GM18907 (cell line): ENCODE measurements around the gene ZSWIM5.
"Not testable (repeated sequence)": the region's sequence is repeated elsewhere in the genome, so short reads cannot be mapped to it uniquely, and the experiment has no call there.

Experiments used
- ATAC-seq: cut with Tn5 transposase; IDR thresholded peaks from one replicate; pipeline ENCODE4 v1.9.1; 2021; ENCODE audit warnings: mild to moderate bottlenecking, moderate library complexity; ENCODE audit not compliant: unreplicated experiment

The ZSWIM5 gene

DNA sequence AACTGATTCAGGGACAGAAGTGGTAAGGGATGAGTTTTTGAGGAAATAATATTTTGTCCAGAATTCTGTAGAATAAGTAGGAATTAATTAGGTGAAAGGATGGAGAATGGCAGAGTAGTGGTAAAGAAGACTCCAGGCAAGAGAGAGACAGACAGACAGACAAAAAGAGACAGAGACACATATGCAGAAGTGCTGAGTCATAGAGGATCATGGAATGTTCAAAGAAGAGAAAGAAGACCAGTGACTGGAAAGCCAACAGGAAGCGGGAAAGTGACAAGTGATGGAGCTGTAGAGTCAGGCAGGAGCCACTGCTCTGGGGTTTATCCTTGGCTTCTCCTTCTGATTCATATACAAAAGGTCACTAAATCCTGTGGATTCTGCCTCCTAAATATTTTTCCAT, 108.5 kb downstream of the ZSWIM5 start:
- ATAC-seq: no peak

DNA sequence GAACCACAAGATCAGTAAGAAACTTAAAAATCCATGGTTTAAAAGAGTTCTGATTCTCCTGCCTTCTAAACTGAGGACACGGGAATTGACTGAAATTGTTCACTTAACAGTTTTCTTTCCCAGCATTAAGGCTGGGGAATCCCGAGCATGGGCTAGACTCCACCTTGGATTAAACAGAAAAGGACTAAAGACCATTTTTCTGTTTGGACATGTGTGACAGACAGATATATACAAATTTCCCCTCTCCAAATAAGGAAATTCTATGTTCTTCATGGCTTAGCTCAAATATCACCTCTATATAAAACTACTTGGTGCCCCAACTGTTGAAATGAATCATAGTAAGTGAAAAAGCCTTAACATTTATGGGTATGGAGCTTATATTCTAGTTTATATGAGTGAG, 109.3 kb downstream of the ZSWIM5 start:
- no peak for ATAC-seq

DNA sequence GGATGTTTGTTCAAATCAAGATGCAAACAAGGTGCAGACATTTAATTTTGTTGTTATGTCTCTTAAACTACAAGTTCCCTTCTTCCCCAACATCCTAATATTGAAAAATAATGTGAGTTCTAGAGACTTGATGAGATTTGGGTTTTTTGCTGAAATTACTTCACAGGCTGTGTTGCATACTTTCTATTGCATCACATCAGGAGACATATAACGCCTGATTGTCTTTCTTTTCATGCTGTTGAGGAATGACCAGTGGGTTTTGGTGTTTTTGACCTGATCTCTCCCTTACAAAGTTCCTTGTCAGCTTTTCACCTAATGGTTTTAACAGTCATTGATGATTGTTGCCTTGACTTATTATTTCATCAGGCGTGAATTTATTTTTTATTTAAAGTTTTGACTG, 111.0 kb downstream of the ZSWIM5 start:
- no peak for ATAC-seq

DNA sequence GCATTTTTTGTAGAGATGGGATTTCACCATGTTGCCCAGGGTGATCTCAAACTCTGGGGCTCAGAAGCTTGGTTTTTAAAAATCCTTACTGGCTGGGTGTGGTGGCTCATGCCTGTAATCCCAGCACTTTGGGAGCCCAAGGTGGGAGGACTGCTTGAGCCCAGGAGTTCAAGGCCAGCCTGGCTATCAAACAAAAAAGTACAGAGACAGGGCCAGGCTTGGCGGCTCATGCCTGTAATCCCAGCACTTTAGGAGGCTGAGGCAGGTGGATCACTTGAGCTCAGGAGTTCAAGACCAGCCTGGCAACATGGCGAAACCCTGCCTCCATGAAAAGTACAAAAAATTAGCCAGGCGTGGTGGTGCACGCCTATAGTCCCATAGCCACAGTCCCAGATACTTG, 112.0 kb downstream of the ZSWIM5 start:
- ATAC-seq: not testable (repeated sequence)

DNA sequence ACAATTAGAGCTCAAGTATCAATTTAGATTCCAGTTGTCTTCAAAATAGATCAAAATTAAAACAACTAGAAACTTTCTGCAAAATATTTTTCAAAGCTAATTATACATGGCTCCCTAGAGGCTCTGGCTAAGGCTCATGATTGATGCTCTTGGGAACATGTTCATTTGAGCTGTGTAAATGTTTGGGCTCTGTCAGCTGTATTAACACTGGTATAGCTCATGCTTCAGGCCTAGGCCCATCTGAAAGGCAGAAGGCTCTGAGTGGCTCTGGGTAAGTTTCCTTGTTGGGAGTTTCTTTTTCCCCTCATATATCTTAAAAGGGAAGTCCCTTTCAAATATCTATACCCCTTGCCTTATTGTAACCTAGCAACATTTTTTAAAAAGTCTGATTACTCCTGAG, 113.1 kb downstream of the ZSWIM5 start:
- no peak for ATAC-seq

DNA sequence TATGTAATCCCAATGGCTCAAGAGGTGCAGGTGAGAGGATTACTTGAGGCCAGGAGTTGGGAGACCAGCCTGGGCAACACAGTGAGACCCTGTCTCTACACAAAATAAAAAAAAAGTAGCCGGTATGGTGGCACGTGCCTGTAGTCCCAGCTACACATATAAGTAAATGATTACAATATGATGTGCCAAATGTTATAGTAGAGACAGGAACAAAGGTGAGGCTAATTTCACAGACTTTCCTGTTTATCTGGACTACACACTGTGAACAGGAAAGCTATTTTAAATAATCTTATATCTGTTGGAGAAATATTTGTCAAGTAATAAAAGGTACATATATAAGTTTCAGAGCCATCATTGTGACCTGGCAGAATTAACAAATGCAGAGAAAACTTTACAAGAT, 116.7 kb downstream of the ZSWIM5 start:
- ATAC-seq: no peak

DNA sequence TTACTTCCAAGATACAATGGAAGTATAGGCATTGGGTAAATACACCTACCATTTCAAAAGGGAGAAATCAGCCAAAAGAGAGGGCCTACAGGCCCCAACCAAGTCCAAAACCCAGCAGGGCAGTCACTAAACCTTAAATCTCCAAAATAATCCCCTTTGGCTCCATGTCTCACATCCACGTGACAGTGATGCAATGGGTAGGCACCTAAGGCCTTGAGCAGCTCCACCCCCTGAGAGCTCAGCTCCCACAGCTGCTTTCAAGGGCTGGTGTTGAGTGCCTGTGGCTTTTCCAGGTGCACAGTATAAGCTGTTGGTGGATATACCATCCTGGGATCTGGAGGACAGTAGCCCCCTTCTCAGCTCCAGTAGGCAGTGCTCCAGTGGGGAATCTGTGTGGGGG, 121.8 kb downstream of the ZSWIM5 start:
- no peak for ATAC-seq

DNA sequence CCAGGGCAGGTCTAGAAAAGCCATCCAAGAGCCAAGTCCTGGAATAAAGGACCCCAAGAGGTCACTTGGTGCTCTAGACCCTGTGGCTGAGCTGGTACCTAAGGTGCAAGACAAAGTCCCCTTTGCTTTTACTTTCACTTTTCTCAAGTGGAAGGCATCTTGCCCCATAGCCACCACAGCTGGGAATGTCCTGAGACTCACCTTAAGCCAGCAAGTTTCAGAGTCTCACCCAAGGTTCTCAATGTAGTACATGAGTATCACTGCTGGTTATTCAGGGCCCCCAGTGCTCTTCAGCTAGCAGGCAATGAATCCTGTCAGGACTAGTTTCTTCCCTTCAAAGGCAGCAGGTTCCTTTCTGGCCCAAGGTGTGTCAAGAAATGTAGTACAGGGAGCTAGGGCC, 126.9 kb downstream of the ZSWIM5 start:
- no peak for ATAC-seq

DNA sequence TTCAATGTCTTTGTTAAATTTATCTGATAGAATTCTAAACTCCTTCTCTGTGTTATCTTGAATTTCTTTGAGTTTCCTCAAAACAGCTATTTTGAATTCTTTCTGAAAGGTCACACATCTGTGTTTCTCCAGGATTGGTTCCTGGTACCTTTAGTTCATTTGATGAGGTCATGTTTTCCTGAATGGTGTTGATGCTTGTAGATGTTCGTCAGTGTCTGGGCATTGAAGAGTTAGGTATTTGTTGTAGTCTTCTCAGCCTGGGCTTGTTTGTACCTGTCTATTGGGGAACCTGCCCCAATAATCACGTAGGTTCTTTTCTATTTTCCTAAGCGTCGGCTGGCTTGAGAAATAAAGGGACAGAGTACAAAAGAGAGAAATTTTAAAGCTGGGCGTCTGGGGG, 129.4 kb downstream of the ZSWIM5 start:
- ATAC-seq: not testable (repeated sequence)

DNA sequence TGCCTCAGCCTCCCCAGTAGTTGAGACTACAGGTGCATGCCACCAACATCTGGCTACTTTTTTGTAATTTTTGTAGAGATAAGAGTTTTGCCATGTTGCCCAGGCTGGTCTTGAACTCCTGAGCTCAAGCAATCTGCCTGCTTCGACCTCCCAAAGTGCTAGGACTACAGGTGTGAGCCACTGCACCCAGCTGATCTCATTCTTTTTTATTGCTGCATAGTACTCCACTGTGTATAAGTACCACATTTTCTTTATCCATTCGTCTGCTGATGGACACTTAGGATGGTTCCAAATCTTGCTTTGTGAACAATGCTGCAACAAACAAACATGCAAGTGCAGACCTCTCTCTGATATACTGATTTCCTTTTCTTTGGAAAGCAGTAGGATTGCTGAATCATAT, 134.8 kb downstream of the ZSWIM5 start:
- no peak for ATAC-seq

DNA sequence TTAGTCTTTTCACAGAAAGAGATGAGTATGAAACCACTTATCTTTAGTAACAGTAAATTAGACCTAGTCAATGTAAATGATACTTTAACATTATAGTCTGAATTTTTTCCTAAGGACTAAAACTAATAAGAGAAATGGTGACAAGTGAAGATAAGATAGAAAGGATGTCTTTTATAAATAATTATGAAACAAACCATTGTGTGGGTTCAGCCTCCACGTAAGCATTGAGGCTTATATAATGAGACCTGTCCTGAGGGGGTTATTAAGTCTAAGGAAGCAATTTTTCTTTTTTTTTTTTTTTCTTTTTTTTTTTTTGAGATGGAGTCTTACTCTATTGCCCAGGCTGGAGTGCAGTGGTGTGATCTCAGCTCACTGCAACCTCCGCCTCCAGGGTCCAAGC, 138.6 kb downstream of the ZSWIM5 start:
- no peak for ATAC-seq

DNA sequence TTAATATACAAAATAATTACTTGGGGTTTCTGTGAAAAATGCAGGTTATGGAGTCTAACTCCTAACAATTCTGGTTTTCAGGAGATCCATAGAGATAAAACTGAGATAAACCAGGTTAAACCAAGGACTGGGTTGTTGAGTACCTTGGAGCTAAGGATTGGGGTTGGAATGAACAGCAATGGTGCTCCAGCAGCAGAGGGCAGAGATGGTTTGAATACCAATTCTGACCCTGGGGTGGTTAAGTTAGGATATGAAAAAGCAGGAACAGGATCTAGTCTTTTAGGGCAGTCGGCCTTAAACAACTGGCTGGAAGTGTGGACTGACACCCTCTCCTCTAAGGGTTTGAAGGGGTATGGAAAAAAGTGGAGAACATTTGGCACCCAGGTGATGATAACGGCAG, 141.3 kb downstream of the ZSWIM5 start:
- no peak for ATAC-seq

DNA sequence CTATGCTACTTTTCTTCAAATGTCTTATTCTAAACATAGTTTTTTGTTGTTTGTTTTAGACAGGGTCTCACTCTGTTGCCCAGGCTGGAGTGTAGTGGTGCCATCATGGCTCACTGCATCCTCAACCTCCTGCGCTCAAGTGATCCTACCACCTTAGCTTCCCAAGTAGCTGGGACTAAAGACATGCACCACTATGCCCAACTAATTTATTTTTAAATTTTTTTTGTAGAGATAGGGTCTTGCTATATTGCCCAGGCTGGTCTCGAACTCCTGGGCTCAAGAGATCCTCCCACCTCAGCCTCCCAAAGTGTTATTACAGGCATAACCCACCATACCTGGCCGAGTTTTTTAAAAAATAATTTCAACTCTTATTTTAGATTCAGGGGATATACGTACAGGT, 143.9 kb downstream of the ZSWIM5 start:
- not testable (repeated sequence) for ATAC-seq

DNA sequence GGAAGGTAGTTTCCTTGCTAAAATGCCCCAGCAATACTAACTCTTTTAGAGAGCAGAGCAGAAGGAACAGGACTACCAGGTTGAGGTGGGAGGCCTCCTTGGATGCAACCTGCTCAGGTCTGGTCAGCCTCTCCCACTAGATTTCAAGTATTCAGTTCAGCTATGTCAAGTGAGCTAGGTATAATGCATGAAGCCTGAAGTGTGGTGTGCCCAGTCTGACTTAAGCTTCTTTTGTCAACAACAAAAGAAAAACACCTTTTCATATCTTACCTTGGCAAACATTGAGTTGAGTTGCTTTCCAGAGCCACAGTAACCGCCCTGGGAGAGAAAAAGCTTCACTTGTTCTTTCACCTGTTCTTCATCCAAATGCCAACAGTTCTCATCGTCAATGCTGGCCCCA, 146.6 kb downstream of the ZSWIM5 start:
- no peak for ATAC-seq

DNA sequence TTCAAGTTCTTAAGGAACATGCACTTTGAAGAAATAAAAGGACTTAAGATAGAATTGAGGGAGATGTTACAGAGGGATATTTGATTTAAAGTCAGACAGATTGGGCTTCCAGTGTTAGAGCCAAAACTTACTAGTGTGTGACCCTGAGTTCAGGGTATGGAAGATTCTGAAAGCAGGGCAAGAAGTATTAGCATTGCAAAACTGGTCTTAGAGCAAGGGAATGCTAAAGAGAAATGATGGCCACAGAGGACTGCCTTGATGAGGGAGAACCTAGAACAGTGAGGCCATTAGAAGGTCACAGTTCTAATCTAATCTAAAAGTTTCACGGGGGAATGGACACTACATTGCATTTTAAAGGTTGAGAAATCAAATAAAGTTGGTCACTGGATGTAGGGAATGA, 148.9 kb downstream of the ZSWIM5 start:
- ATAC-seq: no peak

DNA sequence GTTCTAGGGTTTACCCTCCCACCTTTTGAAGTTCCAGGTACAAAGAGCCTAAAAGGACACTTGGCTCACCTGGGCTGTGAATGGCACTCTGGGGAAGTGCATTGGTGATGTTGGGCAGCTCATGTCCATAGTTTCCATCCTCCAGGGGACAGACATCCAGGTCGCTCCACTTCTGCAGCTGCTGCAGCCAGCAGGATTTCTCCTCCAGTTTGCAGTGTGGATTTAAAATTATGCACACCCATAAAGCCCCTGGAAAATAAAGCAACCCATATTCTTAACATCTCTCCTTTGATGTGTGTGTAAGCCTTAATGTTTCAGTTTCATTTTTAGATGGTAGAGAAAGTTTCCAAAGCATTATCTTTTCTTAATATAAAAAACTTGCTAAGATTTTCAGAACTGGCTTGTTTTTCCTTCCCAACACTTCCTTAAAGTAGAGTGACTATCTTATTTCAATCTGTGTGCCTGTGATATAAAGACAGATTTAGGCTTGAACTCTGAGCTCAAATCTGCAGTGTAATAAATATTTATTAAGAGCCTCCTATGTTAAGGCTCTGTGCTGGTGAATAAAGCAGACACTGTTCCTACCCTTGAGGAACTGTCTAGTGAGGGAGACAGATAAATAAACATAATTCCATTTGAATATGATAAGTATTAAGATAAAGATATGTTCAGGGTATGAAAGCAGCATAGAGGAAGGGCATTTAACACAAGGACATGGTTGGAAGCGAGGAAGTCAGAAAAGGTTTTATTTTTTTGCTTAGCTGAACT, 155.2 kb downstream of the ZSWIM5 start:
- no peak for ATAC-seq

DNA sequence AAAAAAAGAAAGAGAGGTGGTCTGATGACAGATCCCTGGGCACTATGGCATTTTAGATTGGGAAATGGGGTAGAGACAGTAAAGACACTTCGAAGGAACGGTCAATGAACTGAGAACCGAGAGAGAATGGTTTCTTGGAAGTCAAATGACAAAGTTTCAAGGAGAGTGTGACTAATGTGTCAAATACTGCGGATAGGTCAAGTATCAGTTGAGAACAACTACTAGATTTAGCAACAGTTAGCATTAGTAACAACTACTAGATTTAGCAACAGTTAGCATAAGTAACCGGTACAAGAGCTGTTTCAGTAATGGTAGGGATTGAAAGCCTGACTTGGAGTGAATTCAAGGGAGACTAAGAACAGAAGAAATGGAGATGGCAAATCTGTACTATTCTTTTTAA, 159.4 kb downstream of the ZSWIM5 start:
- ATAC-seq: no peak

DNA sequence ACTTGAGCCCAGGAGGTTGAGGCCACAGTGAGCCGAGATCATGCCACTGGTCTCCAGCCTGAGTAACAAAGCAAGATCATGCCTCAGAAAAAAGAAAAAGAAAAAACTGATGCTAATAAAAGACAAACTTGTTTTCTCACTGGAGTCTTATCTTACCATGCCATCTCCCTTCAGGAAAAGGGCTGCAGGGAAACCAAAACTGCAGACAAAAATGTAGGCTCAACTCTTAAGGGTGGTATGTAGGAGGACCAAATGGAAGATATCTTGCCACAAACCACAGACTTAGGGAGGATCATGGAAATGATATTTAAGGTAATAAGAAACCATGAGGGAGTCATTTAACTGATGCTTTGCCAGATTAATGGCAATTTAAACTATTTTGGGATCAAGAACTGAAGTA, 161.5 kb downstream of the ZSWIM5 start:
- ATAC-seq: no peak

DNA sequence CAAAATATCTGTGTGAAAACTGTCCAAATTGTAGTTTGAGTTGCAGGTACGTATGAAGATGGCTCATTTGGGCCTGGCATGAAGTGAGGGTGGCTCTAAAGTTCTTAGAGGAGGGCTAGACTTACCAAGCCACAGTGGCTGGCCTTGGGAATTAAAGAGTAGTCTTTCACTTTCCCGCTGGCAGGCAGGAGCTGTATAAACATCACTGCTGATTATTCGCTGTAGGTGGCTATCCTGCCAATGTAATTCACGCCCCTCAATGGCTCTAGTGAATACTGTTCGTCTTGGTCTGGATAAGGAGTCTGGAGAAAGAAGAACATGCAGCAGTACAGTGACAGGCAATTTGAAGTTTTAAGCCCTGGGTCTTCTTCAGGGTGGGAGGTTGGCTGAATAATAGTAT, 163.3 kb downstream of the ZSWIM5 start:
- ATAC-seq: no peak

DNA sequence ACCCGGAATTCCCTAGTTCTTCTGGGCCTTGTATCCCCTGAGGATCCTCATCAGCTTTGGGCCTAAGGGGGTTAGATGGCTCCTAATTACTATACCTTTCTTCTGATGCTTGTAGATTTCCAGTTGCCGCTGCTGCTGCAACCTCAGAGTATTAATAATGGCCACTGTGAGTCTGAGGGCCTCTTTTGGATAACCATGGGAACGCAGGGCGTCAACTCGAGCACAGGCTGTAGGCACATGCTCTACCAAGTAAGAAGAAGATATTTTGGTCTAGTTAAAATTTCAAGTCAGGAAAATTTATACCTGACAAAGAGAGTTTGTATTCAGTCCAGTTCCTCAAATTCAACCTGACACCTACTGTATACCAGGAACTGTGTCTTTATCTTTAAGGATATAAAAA, 166.1 kb downstream of the ZSWIM5 start:
- ATAC-seq: no peak

DNA sequence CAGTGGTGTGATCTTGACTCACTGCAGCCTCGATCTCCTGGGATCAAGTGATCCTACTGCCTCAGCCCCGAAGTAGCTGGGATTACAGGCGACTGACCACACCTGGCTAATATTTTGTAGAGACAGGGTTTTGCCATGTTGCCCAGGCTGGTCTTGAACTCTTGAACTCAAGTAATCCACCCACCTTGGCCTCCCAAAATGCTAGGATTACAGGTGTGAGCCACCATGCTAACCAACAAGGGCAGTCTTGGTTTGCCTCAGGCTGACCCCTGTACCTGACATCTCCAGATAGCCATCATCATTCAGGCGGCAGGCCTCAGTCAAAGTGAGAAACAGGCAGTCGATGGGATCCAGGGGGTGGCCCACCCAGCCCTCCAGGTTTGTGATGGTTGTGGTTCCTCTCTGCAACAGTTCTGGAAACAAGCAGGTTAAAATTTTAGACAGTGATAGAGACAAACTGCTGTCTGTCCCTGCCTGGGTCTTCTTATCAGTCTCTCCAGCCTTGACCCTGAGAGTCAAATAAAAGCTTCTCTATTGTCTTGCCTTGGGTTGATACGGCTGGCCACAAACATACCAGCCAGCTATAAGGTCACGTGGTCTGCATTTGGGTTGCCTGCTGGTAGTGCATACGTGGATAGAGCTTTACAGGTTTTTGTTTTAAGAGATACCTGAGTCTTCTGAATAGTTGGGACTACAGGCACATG, 167.6 kb downstream of the ZSWIM5 start:
- ATAC-seq: no peak

DNA sequence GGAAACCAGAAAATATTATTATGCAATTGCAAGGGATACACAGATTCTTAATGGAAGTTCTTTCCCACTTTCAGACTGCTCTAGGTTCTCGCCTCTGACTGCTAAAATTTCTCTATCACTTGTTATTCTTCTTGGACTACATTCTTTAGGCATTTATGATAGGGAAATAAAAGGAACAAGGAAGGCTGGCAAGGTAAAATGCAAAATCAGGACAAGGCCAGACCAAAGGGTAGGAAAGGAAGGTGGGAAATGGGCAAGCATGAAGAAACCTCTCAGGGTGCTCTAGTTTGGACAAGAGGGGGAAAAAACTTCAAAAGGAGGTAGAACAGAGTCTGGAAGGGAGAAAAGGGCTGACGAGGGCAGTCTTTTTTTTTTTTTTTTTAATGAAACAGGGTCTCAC, 168.2 kb downstream of the ZSWIM5 start:
- ATAC-seq: no peak

DNA sequence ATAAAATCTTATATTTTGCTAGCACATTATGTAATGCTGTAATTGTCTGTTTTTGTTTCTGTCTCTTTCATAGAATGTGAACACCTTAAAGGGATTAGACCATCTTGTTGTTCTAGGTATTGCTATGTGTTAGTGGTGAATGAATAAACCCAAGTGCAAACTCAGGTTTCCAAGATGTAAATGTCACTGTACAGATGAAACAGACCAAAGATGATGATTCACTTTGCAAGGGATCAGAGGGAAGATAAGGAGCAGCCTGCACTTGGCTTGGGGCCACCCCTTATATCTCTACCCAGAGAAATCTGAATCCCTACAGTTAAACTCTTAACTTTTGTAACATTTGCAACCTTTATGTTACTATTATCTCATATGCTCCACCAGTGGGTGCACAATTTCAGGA, 168.9 kb downstream of the ZSWIM5 start:
- ATAC-seq: no peak
